H54 (cell line): ENCODE measurements around the gene MAST4.
"Not testable (repeated sequence)": the region's sequence is repeated elsewhere in the genome, so short reads cannot be mapped to it uniquely, and the experiment has no call there.

Source experiments
- DNase-seq: peaks from one replicate; pipeline ENCODE4 v3.0.0; 2011; ENCODE audit warnings: low spot score, mixed read lengths; ENCODE audit not compliant: insufficient read length
- FAIRE-seq: peaks from 3 replicates; lab custom pipeline; 2011; peaks lifted over from hg19 to GRCh38; lab: Jason Lieb, UNC
- POLR2A ChIP-seq: IDR thresholded peaks from 2 replicates; pipeline ENCODE4 v1.6.1; 2011; ENCODE audit warnings: low read depth, mild to moderate bottlenecking, low read length

The MAST4 gene

GRCh38 chr5:67170767-67171166 lies 574.6 kb downstream of the MAST4 start:
- FAIRE-seq (no peak), DNase-seq (no peak)
- TF ChIP-seq POLR2A, result no peak

DNA sequence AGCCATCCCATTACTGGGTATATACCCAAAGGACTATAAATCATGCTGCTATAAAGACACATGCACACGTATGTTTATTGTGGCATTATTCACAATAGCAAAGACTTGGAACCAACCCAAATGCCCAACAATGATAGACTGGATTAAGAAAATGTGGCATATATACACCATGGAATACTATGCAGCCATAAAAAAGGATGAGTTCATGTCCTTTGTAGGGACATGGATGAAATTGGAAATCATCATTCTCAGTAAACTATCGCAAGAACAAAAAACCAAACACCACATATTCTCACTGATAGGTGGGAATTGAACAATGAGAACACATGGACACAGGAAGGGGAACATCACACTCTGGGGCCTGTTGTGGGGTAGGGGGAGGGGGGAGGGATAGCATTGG lies 577.2 kb downstream of the MAST4 start:
- not testable (repeated sequence) for FAIRE-seq, DNase-seq

DNA sequence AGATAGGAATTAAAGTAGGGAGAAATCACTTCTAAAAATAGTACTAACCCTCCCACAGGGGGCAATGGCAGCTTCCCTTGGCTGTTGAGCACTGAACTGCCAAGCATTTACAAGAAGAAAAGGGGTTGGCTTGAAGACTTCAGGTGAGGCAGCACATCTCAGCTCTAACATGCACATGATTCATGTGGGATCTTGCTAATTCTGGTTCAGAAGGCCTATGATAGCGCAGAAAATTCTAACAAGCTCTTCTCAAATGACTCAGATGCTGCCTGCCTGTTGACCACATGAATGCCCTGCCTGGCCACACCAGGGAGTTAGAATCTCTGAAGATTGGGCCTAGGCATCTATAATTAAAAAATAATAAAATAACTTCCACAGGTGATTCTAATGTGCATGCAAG lies 577.8 kb downstream of the MAST4 start:
- FAIRE-seq (no peak), DNase-seq (no peak)
- TF ChIP-seq POLR2A, result no peak

GRCh38 chr5:67176936-67177335 lies 580.7 kb downstream of the MAST4 start:
- no peak for TF ChIP-seq POLR2A
- no peak for FAIRE-seq

DNA sequence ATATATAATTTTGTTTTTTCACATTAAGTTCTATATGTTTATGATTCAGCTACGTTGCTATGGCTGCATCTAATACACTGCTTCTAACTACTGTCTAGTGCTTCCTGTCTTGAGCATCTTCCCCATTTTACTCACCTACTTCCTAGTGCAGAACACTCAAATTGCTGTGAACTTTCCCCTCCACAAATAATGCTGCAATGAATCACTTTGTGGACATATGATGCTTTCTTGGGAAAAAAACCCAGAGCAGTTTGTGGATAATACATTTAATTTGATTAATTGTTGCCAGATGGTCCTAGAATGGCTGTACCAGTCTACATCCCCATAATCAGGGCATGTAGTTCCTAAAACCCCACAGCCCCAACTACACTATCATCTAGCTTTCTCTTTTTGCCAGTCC lies 581.9 kb downstream of the MAST4 start:
- DNase-seq (no peak), FAIRE-seq (no peak)
- no peak for TF ChIP-seq POLR2A

More at GRCh38 chr5:67176936-67177335, 580.7 kb downstream of the MAST4 start:
- no peak for DNase-seq

DNA sequence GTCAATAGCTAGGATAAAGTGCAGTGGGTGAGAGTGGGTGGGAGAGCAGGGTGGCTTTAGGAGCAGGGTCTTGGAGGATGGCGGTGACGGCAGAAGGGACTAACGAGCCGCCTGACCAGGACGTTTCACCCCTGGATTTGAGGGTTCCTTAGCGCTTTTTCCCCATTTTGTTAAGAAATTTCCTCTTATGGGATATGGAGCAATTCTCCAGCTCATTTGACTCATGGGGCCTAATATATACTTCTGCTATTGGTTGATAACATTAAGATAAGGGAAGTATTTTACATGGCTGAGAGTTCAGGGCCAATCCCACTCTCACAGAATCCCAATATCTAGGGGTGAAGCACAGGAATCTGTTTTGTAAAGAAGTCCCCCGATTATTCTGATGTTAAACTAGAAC lies 582.8 kb downstream of the MAST4 start:
- FAIRE-seq, result no peak
- no peak for TF ChIP-seq POLR2A
- DNase-seq, result no peak

DNA sequence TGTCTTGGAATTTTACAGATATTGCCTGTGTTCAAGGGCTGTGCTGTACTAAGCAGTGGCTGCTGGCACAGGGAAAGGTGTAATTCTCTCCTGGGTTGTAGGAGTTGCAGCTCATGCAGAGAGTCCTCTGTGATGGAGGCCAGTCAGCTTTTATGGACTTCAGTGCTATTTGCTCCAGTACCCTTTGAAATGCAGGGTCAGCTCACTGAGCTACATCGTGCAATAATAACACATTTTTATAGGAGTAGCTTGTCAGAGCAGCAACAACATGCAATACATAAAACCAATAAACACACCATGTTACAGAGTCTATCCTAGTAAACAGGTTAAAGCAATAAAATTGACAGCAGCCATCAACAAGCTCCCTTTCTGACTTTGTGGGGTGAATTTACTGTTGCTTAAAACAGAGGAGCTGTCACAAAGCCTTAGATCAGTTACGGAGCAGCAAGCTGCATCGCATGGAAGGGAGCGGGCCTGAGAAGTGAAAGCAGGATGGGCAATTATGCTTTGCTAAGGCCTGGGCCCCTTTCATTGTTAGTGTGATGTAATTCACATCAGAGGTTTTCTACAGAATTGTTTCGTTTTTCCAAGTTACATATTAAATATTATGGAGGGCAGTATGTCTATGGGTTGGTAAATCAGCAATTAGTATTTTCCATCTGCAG lies 583.6 kb downstream of the MAST4 start:
- TF ChIP-seq POLR2A, result no peak
- DNase-seq (no peak), FAIRE-seq (no peak)

DNA sequence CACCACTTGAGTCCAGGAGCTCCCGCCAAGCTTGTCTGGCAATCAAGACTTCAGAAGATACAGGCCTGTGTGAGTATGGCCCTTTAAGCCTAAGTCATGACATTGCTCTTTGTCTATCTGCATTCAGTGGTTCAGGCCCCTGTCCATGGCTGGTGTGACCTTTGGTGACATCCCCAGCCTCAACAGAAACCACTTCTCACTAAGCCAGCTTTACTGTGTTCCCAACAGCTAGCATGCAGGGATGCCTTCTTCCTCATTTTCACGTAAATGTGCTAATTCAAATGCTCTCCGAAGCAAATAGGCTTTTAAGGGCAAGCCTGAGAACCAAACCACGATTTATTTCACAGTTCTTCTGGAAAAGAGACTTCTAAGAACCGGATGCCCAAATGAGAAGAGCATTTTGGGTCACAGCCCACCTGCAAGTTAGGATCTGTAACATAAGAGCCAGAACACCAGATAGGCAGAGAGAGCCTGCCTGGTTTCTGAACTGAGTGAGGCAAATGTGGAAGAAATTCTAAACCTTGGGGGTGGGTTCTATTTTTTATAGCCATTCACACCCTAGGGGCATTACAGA lies 585.5 kb downstream of the MAST4 start:
- DNase-seq (no peak), FAIRE-seq (no peak)
- TF ChIP-seq POLR2A, result no peak

DNA sequence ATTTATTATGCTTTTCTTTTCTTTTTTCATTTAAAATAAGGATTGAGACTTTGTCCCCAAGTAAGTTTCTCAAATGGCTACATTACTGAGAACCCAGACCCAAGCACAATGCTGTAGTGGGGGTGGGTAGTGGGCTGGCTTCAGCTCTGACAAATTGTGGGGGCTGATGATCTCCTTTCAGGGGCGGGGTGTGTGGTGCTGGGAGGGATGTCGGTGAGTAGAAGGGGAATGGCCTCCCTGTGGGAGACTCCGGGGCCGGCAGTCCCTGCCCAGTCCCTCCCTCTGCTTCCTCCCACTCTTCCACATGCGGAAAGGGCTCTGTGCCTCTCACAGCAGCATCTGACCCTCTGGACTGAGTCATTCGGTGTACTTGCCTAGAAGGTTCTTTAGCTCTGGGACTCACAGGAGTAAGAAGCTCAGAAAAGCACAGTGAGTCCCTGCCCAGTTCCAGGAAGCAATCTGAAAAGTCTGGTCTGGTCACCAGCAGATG lies 586.2 kb downstream of the MAST4 start:
- FAIRE-seq, result peak; percentile 93
- peak; percentile 46 for DNase-seq
- no peak for TF ChIP-seq POLR2A

GRCh38 chr5:67183859-67184258 lies 587.7 kb downstream of the MAST4 start:
- DNase-seq, result no peak
- no peak for FAIRE-seq
- TF ChIP-seq POLR2A, result no peak

GRCh38 chr5:67187006-67187715 lies 591.0 kb downstream of the MAST4 start:
- no peak for FAIRE-seq

DNA sequence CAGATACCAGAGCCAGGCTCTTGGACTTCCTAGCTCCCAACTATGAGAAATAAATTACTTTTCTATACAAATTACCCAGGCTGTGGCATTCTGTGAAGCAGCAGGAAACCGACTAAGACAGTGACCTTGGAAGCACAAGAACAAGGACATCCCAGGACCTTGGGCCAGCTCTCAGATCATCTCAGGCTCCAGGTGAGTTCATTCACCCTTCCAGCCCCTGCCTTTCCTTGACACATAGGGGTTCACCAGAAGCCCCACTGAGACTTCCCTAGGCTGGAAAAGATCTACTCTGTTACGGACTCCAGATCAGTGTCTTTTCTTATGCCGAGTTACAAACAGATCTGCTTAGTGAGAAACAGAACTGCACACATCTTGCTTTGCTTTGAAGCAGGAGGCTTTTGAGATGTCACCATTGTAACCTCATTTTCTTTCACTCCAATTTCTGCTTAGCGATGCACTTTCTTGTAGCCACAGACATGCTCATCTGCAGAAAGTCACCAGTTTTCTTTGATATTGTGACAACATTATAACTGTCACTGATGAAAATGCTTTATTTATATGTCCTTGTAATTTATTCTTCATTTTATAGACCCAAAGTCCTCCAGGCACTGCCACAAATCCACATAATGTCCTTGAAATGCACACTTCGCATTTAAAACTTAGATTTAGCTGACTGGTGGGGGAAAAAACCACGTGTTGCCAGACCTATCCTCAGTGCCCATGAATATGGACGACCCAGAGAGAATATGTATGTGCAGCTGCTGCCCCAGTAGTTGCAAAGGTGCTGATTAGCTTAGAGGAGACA lies 592.3 kb downstream of the MAST4 start:
- FAIRE-seq (no peak), DNase-seq (no peak)
- no peak for TF ChIP-seq POLR2A

More at GRCh38 chr5:67187006-67187715, 591.0 kb downstream of the MAST4 start:
- no peak for DNase-seq
- TF ChIP-seq POLR2A, result no peak

GRCh38 chr5:67189079-67189354 lies 592.8 kb downstream of the MAST4 start:
- DNase-seq (no peak), FAIRE-seq (no peak)
- no peak for TF ChIP-seq POLR2A

- DNase-seq (no peak), FAIRE-seq (no peak)
- TF ChIP-seq POLR2A, result no peak
Observed at GRCh38 chr5:67189931-67190330, 593.7 kb downstream of the MAST4 start.
